CD4-positive, alpha-beta T cell treated with Interleukin-17A for 4 hours (primary cell): Measurements from ENCODE around the gene NBEAL2.

Experiments
- DNase-seq: peaks from one replicate; pipeline ENCODE4 v3.0.0-alpha.2; 2020; ENCODE audit warnings: mixed read lengths

NBEAL2 gene

DNA sequence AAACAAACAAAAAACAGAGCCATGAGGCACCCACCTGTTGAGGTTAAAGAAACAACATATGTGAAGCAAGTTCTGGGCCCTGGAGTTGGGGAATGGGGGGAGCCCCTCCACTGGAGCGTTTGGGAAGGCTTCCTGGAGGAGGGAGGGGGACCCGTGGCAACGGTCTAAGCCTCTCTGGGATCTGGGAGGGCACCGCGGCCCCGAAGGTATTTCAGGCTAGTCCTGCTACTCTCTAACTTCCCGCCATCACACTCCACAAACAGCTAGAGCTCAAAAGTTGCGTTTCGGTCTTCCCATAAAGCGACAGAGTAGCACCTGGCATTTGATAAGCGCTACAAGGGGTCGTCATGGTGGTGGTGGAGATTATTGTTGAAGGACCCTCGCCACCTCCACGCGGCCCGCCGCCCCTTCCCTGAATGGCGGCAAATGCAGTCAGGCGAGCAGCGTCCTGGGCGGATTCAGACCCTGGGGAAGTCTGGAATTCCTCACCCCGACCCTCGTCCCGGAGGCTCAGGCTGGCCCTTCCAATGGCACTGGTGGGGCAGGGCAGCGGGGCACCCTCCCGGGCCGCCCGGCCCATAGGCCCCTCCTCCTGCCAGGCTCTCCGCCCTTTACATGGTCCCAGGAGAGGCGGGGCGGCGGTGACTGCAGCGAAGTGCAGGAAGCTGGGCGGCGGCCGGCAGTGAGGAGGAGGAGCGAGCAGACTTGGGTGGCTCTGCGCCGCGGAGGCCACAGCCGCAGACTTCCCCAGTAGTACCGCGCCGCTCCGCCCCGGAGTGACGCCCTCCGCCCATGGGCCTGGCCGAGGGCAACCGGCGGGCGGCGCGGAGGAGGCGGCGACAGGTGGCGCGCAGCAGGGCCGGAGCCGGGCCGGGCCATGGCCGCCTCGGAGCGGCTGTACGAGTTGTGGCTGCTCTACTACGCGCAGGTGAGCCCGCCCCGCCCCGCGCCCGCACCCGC is at the start of gene NBEAL2:
Gene NBEAL2 (plus strand): TSS at position 682 of the 960 bp plus-strand sequence. CDS start 196 bp downstream, at position 878.
- DNase-seq: peak; percentile 99

- DNase-seq: no peak
Observed at GRCh38 chr3:46930166-46930944, 49.1 kb upstream of the NBEAL2 start.

DNA sequence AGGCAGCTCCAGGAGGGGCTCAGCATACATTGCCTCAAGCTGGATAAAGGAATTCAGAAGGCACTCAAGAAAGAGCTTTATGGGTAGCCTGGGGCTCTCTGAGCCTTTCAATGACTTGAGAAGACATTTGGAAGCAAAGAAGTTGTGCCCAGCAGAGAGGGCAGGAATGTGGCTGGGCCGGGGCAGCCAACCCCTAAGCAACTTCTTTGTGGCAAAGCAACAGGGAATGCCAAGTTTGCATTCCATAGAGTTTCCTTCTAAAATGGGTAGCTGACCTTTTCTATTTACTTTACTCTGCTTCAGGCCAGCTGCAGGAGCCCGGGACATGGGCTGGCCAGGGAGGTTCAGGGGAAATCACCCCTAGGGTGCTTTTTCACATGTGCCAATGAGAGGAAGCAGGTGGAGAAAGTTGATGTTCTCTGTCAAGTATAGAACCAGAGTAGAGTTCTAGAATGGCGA is 48.5 kb upstream of the NBEAL2 start:
- no peak for DNase-seq

GRCh38 chr3:46931631-46932331 is 47.7 kb upstream of the NBEAL2 start:
- no peak for DNase-seq

- DNase-seq: no peak
Observed at GRCh38 chr3:46932455-46933225, 46.8 kb upstream of the NBEAL2 start.

DNA sequence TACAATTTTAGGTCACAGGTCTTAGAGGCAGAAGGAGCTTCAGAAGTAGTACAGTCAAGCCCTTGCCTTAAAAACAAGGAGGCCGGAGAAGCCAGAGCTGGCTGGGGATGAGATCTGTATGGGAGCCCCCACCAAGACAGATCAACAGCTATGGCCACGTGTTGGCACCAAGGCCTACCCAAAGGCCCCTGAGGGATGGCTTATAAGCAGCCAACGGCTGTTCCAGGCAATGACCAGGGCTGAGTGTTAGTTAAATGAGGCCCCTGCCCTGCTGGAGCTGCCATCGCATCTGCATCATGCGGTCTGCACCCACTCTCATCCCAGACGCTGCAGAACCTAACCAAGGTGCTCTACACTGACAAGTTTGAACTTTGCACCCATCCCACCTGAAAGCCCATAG is 46.2 kb upstream of the NBEAL2 start:
- no peak for DNase-seq

DNA sequence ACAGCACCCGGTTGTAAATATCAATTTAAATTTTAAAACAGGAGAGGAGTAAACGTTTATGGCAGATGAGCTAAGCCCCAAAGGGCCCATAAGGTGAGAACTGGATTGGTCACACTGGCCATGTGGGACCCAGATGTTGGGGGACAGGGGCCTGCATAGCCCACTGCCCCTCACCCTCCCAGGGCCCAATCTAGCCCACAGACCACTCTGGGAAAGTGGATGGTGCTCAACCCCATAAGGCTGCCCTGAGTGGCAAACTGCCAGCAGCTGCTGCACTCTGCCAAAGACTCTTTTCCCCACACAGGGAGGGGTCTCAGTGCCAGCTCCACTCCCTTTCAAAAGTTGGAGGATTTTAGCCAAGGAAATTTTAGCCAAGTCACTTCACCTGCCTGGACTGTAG is 45.4 kb upstream of the NBEAL2 start:
- DNase-seq: no peak

- DNase-seq: no peak
Observed at GRCh38 chr3:46934498-46935167, 44.8 kb upstream of the NBEAL2 start.

- DNase-seq: no peak
Observed at GRCh38 chr3:46935168-46935858, 44.2 kb upstream of the NBEAL2 start.

DNA sequence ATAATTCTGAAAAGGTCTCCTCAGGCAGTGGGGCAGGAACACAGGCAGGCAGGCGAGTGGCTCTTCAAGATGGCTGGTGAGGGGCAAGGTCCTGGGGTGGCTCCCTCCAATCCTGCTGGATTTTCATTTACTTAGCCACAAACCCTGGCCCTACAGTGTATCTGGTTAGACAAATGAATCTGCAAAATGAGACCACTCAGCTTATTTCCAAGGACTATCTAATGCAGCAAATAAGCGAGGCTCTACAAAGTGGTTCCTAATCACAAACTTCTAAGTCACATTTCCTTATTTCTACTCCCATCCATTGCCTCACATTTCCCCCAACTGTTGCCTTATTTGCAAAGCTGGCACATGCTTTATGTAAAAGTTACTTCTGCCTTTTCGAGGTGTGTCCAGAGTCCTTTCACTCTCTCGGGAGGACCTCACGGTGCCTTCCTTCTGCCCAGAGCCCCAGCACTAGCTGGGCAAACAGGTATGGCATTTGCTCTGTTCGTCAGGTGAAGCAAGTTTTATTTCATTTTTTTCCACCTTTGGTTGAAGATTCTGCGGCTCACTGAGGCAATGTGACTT is 43.4 kb upstream of the NBEAL2 start:
- DNase-seq: no peak

GRCh38 chr3:46936733-46937250 is 42.7 kb upstream of the NBEAL2 start:
- DNase-seq: no peak

DNA sequence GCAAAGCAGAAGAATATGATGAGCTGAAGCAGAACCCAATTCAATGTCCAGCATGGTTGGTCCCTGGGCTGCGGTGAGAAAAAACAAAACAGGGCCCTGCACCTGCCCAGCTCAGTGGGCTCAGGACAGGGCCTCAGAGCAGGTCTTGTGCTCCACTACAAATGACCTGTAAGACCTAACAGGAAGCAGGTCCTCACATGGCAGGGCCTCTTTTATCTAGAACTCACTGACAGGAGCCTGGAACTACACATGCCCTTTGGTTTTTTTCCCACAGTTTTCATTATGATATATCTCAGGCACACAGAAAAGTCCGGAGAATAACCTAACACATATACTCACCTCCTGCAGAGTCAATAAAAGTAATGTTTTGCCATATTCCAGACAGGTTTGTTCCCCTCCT is 41.3 kb upstream of the NBEAL2 start:
- DNase-seq: no peak

- DNase-seq: no peak
Observed at GRCh38 chr3:46939578-46940445, 39.7 kb upstream of the NBEAL2 start.

- no peak for DNase-seq
Observed at GRCh38 chr3:46942076-46942475, 37.4 kb upstream of the NBEAL2 start.

- DNase-seq: no peak
Observed at GRCh38 chr3:46942481-46943236, 36.8 kb upstream of the NBEAL2 start.

DNA sequence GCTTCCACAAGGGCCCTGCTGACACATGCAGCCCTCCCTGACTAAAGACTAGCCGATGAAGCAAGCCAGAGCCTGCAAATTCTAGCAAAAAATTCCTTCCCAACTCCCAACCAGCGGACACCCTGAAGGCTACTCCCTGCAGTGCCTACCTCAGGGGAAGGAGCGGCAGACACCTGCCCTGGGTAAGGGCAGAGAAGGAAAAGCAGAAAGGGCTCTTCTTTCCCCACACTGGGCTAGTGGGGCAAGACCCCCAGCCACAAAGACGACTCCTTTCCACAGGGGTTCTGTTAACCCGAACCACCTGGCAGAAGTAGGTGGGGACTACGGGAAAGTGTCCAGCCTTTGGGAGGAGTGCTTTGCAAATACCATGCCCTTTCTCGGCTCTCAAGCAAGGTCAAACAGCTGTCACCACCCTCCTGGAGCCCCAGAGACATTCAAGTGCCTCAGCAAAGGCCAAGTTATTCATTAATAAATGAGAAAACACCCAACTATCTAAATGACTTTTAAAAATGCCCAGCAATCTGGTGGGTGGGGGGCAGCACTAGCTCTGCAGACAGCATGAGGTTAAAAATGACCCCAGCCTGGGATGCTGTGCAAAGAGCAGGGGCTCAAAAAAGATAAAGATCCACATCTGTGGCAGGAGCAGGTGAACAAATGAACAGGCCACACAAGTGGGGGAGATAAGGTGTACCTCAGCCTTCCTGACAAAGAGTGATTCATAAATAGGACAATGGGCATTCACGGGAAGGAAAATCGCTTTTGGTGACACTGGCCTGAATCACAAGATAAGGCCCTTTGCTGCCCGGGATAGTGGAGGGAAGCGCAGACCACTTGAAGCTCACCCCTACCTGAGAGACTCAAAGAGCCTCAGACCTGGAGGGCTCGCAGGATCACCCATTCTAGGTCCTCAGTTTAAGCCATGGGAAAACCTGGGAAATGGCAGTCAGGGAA is 36.0 kb upstream of the NBEAL2 start:
- no peak for DNase-seq

DNA sequence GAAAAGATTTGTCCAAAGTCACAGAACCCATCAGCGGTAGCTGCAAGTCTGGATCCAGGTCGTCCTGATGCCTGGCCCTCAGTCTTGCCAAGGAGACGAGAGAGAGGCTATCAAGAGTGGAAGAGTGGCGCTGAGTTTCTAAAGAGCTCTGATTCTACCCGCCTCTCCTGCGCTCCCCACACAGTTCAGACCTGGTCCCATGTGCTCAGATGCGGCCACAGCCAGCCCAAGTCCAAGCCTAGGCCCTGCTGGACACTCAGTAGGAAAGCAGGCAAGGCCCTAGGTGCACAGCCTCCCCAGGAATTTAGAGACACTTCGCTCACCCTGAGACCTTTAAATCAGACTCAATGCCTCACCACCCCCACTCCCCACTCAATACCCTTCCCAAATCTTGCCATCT is 35.3 kb upstream of the NBEAL2 start:
- DNase-seq: no peak
